SK-N-SH (cell line): ENCODE results near the gene BUD23. TPM values are rescaled to one million over a fixed set of nuclear protein-coding genes. Genes with fewer than 3 reads are reported as not detected.
"Not testable (repeated sequence)": the region's sequence is repeated elsewhere in the genome, so short reads cannot be mapped to it uniquely, and the experiment has no call there.

Source experiments
- CTCF ChIA-PET: fragments of 300-600, 350-600 bp; formaldehyde crosslinking; extraction: SDS; loops from one replicate; lab custom pipeline; 2021; lab: Yijun Ruan, JAX
- POLR2A ChIA-PET: fragments of 350-600 bp; sonication (Branson Sonifier 250); formaldehyde crosslinking; extraction: SDS; loops from one replicate; lab custom pipeline; 2020; ENCODE audit warnings: antibody characterized with exemption, inconsistent platforms; lab: Yijun Ruan, JAX
- DNase-seq: peaks from one replicate; pipeline ENCODE4 v3.0.0; 2012
- H2AFZ ChIP-seq: fragments of 200-600 bp; sonication (generic); 2 replicates; pipeline ENCODE4 v1.8.1; 2016; ENCODE audit warnings: antibody characterized with exemption, mild to moderate bottlenecking, low read depth
- H3F3A ChIP-seq: fragments of 200-600 bp; sonication (generic); replicated peaks from 2 replicates; pipeline ENCODE3; 2016; ENCODE audit warnings: antibody characterized with exemption, mild to moderate bottlenecking; ENCODE audit not compliant: insufficient read depth
- H3K27ac ChIP-seq, 2 experiments: fragments of 200-500 bp in 1 of 2; fragments of 200-600 bp in 1 of 2; sonication (Bioruptor generic) in 1 of 2; sonication (generic), shearing (Covaris generic) in 1 of 2; 2 replicates each; pipeline versions ENCODE4 v1.5.1 to v1.6.1; 2014 to 2016; ENCODE audit warnings: low read depth in 2 of 2, inconsistent platforms in 1 of 2, low read length in 1 of 2, mild to moderate bottlenecking in 1 of 2, mixed read lengths in 1 of 2
- H3K27me3 ChIP-seq: fragments of 200-600 bp; sonication (generic), shearing (Covaris generic); 2 replicates; pipeline ENCODE4 v1.6.1; 2016; ENCODE audit warnings: mixed run types; ENCODE audit not compliant: insufficient read depth
- H3K36me3 ChIP-seq, 2 experiments: fragments of 200-500 bp in 1 of 2; fragments of 200-600 bp in 1 of 2; sonication (Bioruptor generic) in 1 of 2; sonication (generic) in 1 of 2; replicated peaks in 1 of 2; 2 replicates each; pipeline versions ENCODE3 to v1.5.1; 2014 to 2016; ENCODE audit warnings: low read length in 1 of 2, mild to moderate bottlenecking in 1 of 2; ENCODE audit not compliant: insufficient read depth in 2 of 2, control insufficient read depth in 1 of 2
- H3K4me1 ChIP-seq, 2 experiments: fragments of 200-500 bp in 1 of 2; fragments of 200-600 bp in 1 of 2; sonication (Bioruptor generic) in 1 of 2; sonication (generic), shearing (Covaris generic) in 1 of 2; 2 replicates each; pipeline versions ENCODE4 v1.5.1 to v1.6.1; 2014 to 2016; ENCODE audit warnings: low read depth in 1 of 2, low read length in 1 of 2, mixed run types in 1 of 2; ENCODE audit not compliant: insufficient read depth in 2 of 2, control insufficient read depth in 1 of 2
- H3K4me2 ChIP-seq: fragments of 200-600 bp; sonication (generic), shearing (Covaris generic); 2 replicates; pipeline ENCODE4 v1.6.1; 2017; ENCODE audit warnings: mixed run types
- H3K4me3 ChIP-seq, 2 experiments: fragments of 200-500 bp in 1 of 2; fragments of 200-600 bp in 1 of 2; sonication (Bioruptor generic) in 1 of 2; sonication (generic), shearing (Covaris generic) in 1 of 2; 2 replicates each; pipeline versions ENCODE4 v1.5.1 to v1.8.1; 2014 to 2016; ENCODE audit warnings: low read depth in 2 of 2, inconsistent platforms in 1 of 2, low read length in 1 of 2, mild to moderate bottlenecking in 1 of 2, mixed read lengths in 1 of 2, moderate library complexity in 1 of 2
- H3K79me2 ChIP-seq: fragments of 200-600 bp; sonication (generic); 2 replicates; pipeline ENCODE4 v1.8.1; 2017; ENCODE audit warnings: mild to moderate bottlenecking; ENCODE audit not compliant: insufficient read depth
- H3K9ac ChIP-seq: fragments of 200-600 bp; sonication (generic); 2 replicates; pipeline ENCODE4 v1.6.1; 2017; ENCODE audit warnings: mixed run types
- H3K9me2 ChIP-seq: fragments of 200-600 bp; sonication (generic); 2 replicates; pipeline ENCODE4 v1.6.1; 2017; ENCODE audit warnings: mixed run types
- H3K9me3 ChIP-seq: fragments of 200-600 bp; sonication (generic); 2 replicates; pipeline ENCODE4 v1.6.1; 2017; ENCODE audit warnings: mixed run types, mild to moderate bottlenecking, moderate library complexity
- H4K20me1 ChIP-seq: fragments of 200-600 bp; sonication (generic); 2 replicates; pipeline ENCODE4 v1.6.1; 2017; ENCODE audit warnings: mild to moderate bottlenecking, mixed run types; ENCODE audit not compliant: insufficient read depth
- CHD2 ChIP-seq: fragments of 150-350 bp; IDR thresholded peaks from 2 replicates; pipeline ENCODE4 v1.6.1; 2018; ENCODE audit warnings: low read length; ENCODE audit not compliant: partially characterized antibody
- CTCF ChIP-seq: fragments of 200-600 bp; sonication (generic); IDR thresholded peaks from 2 replicates; pipeline ENCODE4 v1.6.1; 2017; ENCODE audit warnings: antibody characterized with exemption, mild to moderate bottlenecking, moderate library complexity
- EP300 ChIP-seq, 2 experiments: IDR thresholded peaks; 2 replicates each; pipeline versions ENCODE4 v1.4.0 to v1.6.1; 2012; ENCODE audit warnings: borderline replicate concordance in 1 of 2, low read depth in 1 of 2, low read length in 1 of 2
- FOSL2 ChIP-seq: IDR thresholded peaks from 2 replicates; pipeline ENCODE4 v1.4.0; 2012; ENCODE audit warnings: low read depth, mild to moderate bottlenecking, moderate library complexity, borderline replicate concordance
- FOXJ3 ChIP-seq: sonication (generic); formaldehyde crosslinking; IDR thresholded peaks from 2 replicates; pipeline ENCODE4 v1.5.1; 2020; ENCODE audit warnings: mild to moderate bottlenecking, missing genetic modification reagents
- FOXM1 ChIP-seq: IDR thresholded peaks from 2 replicates; pipeline ENCODE4 v1.4.0; 2012; ENCODE audit warnings: low read depth, mild to moderate bottlenecking
- JUND ChIP-seq: IDR thresholded peaks from 2 replicates; pipeline ENCODE4 v1.4.0; 2012
- MEF2A ChIP-seq: IDR thresholded peaks from 2 replicates; pipeline ENCODE4 v1.4.0; 2012; ENCODE audit warnings: low read depth, borderline replicate concordance
- NFIC ChIP-seq: IDR thresholded peaks from 2 replicates; pipeline ENCODE4 v1.4.0; 2012; ENCODE audit warnings: borderline replicate concordance
- NRF1 ChIP-seq: IDR thresholded peaks from 2 replicates; pipeline ENCODE4 v1.6.1; 2012; ENCODE audit warnings: low read depth, mild to moderate bottlenecking, low read length
- POLR2AphosphoS5 ChIP-seq: IDR thresholded peaks from 2 replicates; pipeline ENCODE4 v1.6.1; 2012; ENCODE audit warnings: low read depth, low read length
- RAD21 ChIP-seq: IDR thresholded peaks from 2 replicates; pipeline ENCODE4 v1.6.1; 2012; ENCODE audit warnings: mild to moderate bottlenecking, low read length
- RCOR1 ChIP-seq: fragments of 150-350 bp; IDR thresholded peaks from 2 replicates; pipeline ENCODE4 v1.6.1; 2017; ENCODE audit warnings: antibody characterized with exemption, low read length
- RXRA ChIP-seq: IDR thresholded peaks from 2 replicates; pipeline ENCODE4 v1.4.0; 2012; ENCODE audit warnings: low read depth, mild to moderate bottlenecking, borderline replicate concordance
- SMC3 ChIP-seq: IDR thresholded peaks from 2 replicates; pipeline ENCODE4 v1.6.1; 2012; ENCODE audit warnings: low read depth, low read length, improper control_type of control experiment
- TAF1 ChIP-seq: IDR thresholded peaks from 2 replicates; pipeline ENCODE4 v1.6.1; 2012; ENCODE audit warnings: low read depth, mild to moderate bottlenecking, low read length, moderate library complexity, borderline replicate concordance
- TEAD4 ChIP-seq: IDR thresholded peaks from 2 replicates; pipeline ENCODE4 v1.4.0; 2012; ENCODE audit warnings: mild to moderate bottlenecking, borderline replicate concordance; ENCODE audit not compliant: insufficient read depth
- WGBS: methylation state at CpG from one replicate; pipeline ENCODE4 v1.1.6; 2017; ENCODE audit warnings: low lambda C conversion rate; 5-methylcytosine and 5-hydroxymethylcytosine counted together
- polyA plus RNA-seq, 3 experiments: library from polyadenylated mRNA; depleted of rRNA; stranded (reverse); fragments of >200 nt; gene quantifications; 2 replicates each; pipeline ENCODE4 v1.2.3, GENCODE V29; 2012
- TF ChIP-seq, protein P1 (sequence below): IDR thresholded peaks from 2 replicates; pipeline ENCODE4 v1.4.0; 2012; ENCODE audit warnings: low read depth

Gene BUD23
- polyA plus RNA-seq, 1 of the 3 experiments (the other 2 are of a cell fraction) = 206 TPM

DNA sequence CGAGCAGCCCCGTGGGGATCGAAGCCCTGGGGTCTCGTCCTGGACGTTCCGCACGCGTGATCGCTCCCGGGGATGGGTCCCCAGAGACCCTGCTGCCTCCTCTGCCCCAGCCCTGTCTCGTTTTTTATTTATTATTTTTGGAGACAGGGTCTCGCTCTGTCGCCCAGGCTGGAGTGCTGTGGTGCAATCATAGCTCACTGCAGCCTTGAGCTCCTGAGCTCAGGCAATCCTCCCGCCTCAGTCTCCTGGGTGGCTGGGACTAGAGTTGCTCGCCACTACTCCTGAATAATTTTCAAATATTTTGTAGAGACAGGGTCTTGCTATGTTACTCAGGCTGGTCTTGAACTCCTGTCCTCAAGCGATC, 36.4 kb downstream of the BUD23 start:
- H3K27ac ChIP-seq = no peak overlapping the region
- peak overlapping the region; percentile 66; the same call in 1 of the 2 replicates for H2AFZ ChIP-seq
- peaks cover 35% of the 10 kb centered on the region for H4K20me1 ChIP-seq
- DNase-seq = no peak
- peaks cover 0 to 14% of the 10 kb centered on the region in 2 experiments for H3K36me3 ChIP-seq
- WGBS = 12% methylated on average over 14 of the region's 16 CpGs
- H3K4me3 ChIP-seq = peak overlapping the region; percentile 45 to 50; a peak in 2 of 4 replicates
- H3K79me2 ChIP-seq = peaks cover 44% of the 10 kb centered on the region
- peak overlapping the region; percentile 83 for H3K4me2 ChIP-seq
- peak overlapping the region; percentile 25; the same call in 1 of the 2 replicates for H3K9ac ChIP-seq
- H3F3A ChIP-seq = peaks cover 28% of the 10 kb centered on the region
- H3K9me3 ChIP-seq = no peaks in the 10 kb centered on the region
- CTCF ChIA-PET = interaction anchor here (0.6 to 8.6 kb wide), 12 partner anchors 9 to 255 kb away, joined by 3 to 326 read pairs (median 5); partner anchors contain the start of genes ABHD11, MLXIPL and VPS37D
- POLR2A ChIA-PET = interaction anchor here (0.7 to 1.2 kb wide), 3 partner anchors 21 to 197 kb away, joined by 3 to 6 read pairs (median 5); partner anchors contain the start of genes BAZ1B and TBL2
- TF ChIP-seq EP300 (IDR thresholded peaks at IDR 0.05; ENCODE audit: borderline replicate concordance in 1 of 2, low read depth in 1 of 2, low read length in 1 of 2) (no peak), RAD21 (no peak)
- TF ChIP-seq, protein P1, sequence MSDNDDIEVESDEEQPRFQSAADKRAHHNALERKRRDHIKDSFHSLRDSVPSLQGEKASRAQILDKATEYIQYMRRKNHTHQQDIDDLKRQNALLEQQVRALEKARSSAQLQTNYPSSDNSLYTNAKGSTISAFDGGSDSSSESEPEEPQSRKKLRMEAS = 0 out of 2 replicates have a peak, but pooled peaks have one; percentile 0
- H3K27me3 ChIP-seq = no peaks in the 10 kb centered on the region
- peaks cover 23 to 32% of the 10 kb centered on the region in 2 experiments; a peak in 3 of 4 replicates for H3K4me1 ChIP-seq
- H3K9me2 ChIP-seq = no peaks in the 10 kb centered on the region

DNA sequence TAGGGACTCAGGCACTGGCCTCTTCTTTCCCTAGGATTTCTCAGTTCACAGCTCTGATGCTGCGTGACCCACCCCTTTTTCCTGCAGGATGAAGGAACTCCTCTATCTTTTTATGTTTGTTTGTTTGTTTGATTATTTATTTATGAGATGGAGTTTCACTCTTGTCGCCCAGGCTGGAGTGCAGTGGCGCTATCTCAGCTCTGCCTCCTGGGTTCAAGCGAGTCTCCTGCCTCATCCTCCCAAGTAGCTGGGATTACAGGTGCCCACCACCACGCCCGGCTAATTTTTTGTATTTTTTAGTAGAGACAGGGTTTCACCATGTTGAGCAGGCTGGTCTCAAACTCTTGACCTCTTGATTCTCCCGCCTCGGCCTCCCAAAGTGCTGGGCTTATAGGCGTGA, 37.0 kb downstream of the BUD23 start:
- H3K36me3 ChIP-seq, POLR2A ChIA-PET, H3K4me2 ChIP-seq, H2AFZ ChIP-seq, DNase-seq, H3K9me2 ChIP-seq, H3K9me3 ChIP-seq, H3K9ac ChIP-seq, H3K4me3 ChIP-seq, H3K27ac ChIP-seq, H3K27me3 ChIP-seq: not testable (repeated sequence)
- peaks cover 22% of the 10 kb centered on the region for H3F3A ChIP-seq
- peaks cover 28% of the 10 kb centered on the region for H4K20me1 ChIP-seq
- peaks cover 38% of the 10 kb centered on the region for H3K79me2 ChIP-seq
- CTCF ChIA-PET = interaction anchor here (0.9 to 8.6 kb wide), 11 partner anchors 9 to 114 kb away, joined by 3 to 326 read pairs (median 6); partner anchors contain the start of genes ABHD11, MLXIPL and VPS37D
- WGBS = 98% methylated on average over 9 of the region's 9 CpGs
- peaks cover 23 to 25% of the 10 kb centered on the region in 2 experiments; a peak in 3 of 4 replicates for H3K4me1 ChIP-seq

- CTCF ChIA-PET = interaction anchor here (1.0 to 8.6 kb wide), 5 partner anchors 10 to 134 kb away, joined by 3 to 326 read pairs (median 10); partner anchors contain the start of gene ABHD11
- Histone ChIP-seq H3K36me3 (peaks cover 0 to 3% of the 10 kb centered on the region in 2 experiments), H3K9me3 (no peaks in the 10 kb centered on the region), H3K4me2 (peak overlapping the region; percentile 20; the same call in 1 of the 2 replicates), H3K9ac (no peak overlapping the region), H3K4me1 (peaks cover 17 to 23% of the 10 kb centered on the region in 2 experiments; a peak in 3 of 4 replicates), H3K4me3 (no peak overlapping the region), H3K9me2 (no peaks in the 10 kb centered on the region), H3K79me2 (peaks cover 30% of the 10 kb centered on the region), H3F3A (peaks cover 15% of the 10 kb centered on the region), H3K27me3 (no peaks in the 10 kb centered on the region), H4K20me1 (peaks cover 18% of the 10 kb centered on the region), H2AFZ (no peak overlapping the region), H3K27ac (no peak overlapping the region; a peak in 1 of 4 replicates)
- peak; percentile 25 for DNase-seq
- POLR2A ChIA-PET = interaction anchor here (1.1 kb wide), 1 partner anchor 13 kb away, joined by 5 read pairs; no protein-coding TSS in a partner anchor
- WGBS = 91% methylated on average over 2 of the region's 3 CpGs
- TF ChIP-seq POLR2AphosphoS5 (no peak), CHD2 (no peak), TEAD4 (no peak), FOXM1 (no peak), RXRA (no peak), SMC3 (0 out of 2 replicates have a peak, but pooled peaks have one; percentile 16), NRF1 (no peak), TAF1 (no peak), CTCF (no peak), FOSL2 (no peak), JUND (no peak), NFIC (peak; percentile 56), FOXJ3 (CRISPR knock-in tag) (no peak), MEF2A (no peak), RCOR1 (no peak)
Observed at GRCh38 chr7:73721377-73721817, 38.0 kb downstream of the BUD23 start.
